GM21423 (cell line): ENCODE measurements around the gene SASS6.
"Not testable (repeated sequence)": the region's sequence is repeated elsewhere in the genome, so short reads cannot be mapped to it uniquely, and the experiment has no call there.

Experiments
- ATAC-seq: cut with Tn5 transposase; IDR thresholded peaks from one replicate; pipeline ENCODE4 v1.9.1; 2021; ENCODE audit warnings: mild to moderate bottlenecking, moderate library complexity; ENCODE audit not compliant: unreplicated experiment

SASS6 gene

DNA sequence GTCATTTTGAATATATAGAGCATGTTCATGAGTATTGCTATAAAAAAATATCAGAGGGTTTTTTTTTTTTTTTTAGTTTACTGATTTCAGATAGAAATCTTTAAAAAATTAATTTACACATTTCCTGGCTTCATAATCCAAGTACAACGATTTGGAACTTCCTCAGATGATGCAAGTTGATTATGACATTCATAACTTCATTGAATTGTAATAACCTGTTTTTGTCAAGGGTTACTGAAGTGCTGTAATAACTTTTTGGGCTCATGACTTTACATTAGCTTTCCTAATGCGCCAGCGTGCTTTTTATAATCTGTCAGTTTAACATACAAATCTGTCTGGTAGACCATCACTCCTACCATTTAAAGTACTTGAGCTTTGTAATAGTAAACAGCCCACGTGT is 81.3 kb downstream of the SASS6 start:
- ATAC-seq = no peak

- no peak for ATAC-seq
Measured at GRCh38 chr1:100050139-100050538, 82.6 kb downstream of the SASS6 start.

DNA sequence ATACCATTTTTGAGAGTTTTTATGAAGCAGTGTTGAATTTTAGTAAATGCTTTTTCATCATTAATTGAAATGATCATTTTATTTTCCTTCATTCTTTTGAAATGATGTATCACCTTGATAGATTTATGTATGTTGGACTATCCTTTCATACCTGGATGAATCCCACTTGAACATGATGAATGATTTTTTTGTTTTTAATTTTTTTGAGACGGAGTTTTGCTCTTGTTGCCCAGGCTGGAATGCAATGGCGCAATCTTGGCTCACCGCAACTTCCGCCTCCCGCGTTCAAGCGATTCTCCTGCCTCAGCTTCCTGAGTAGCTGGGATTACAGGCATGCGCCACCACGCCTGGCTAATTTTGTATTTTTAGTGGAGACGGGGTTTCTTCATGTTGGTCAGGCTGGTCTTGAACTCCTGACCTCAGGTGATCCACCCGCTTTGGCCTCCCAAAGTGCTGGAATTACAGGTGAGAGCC is 85.5 kb downstream of the SASS6 start:
- not testable (repeated sequence) for ATAC-seq

- ATAC-seq = no peak
Measured at GRCh38 chr1:100045206-100045605, 87.5 kb downstream of the SASS6 start.

DNA sequence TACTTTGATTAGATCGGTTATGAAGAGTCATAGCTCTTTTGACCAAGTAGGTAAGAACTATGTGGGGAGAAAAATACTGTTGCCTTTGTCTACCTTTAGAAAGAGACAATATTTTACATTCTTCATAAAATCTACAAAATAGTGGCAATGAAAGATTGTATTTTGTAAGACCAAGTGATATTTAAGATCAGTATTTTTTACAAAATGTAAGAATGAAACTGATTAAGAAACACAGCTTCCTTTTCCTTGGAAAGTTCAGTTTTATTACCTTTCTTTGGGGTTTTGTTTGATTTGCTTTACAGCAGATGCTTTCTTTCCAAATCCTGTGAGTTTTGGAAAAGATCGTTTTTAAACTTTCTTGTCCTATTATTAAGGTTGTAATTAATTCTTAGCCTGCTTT is 93.1 kb downstream of the SASS6 start:
- ATAC-seq = no peak

DNA sequence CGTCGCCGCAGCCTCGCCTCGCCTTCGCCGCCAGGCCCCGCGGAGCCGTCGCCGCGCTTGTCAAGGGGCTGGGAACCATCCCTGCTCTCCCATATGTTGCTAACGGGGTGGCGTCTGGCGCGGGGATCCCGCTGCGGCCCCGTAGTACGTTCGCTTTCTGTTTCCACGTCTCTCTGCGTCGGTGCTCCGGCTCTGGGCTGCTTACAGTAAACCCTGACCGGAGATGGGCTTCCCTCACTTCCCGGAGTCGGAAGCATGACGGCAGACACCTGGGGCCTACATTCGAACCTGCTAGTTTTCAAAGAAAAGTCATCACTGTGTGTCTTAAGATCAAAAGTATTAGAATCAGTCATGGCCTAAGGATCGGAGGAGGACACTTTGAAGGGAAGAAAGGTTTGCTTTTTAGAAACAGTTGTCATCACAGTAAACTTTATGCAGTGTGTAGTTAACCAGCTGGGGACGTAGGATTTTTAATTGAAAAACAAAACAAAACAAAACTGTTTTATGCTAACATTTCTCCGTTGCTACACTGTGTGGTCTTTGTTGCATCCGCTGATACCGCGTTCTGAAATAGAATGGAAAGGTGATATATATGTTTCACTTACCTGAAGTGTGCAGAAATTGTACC is 94.0 kb downstream of the SASS6 start:
- peak; percentile 59 for ATAC-seq

DNA sequence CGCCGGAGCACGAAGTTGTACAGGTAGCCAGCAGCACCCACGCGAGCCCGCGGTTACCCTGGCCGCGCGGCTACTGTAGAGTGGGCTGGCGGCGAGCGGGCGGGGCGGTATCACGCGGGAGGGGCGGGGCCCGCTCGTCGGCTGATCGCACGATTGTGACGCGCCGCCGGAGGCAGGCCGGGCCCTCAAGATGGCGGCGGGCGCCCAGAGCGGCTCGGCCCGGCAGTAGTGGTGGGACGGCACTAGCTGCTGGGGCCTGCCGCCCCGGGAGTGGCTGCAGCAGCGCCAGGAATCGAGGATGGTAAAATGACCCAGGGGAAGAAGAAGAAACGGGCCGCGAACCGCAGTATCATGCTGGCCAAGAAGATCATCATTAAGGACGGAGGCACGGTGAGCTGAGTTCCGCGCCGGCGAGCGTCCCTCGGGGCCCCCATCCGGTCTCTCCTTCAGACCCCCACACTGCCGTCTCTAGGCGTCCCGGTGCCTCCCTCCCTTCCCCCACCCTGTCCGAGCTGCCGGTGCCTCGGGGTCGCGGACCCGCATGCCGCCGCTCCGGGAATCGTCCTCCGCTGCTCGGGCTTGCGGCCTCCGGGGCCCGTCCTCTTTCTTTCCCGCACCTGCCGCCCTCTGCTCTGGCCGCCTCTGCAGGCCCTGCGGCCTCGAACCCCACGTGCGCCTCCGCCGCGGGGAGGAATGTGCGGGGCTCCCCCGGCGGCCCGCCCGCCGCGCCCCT is 94.6 kb downstream of the SASS6 start:
- ATAC-seq = peak; percentile 86

DNA sequence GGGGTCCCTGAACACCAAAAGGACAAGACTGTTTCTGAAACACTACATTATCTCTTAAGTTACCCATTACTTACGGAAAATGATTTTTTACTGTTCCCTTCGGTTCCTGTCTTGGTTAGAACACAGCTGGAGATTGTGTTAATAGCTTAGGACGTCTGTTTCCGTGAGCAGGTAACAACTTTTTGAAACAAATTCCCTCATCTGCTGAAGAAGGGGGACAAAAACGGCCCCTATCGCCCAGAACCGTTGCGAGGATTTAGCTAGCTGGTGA is 95.1 kb downstream of the SASS6 start:
- ATAC-seq = no peak

GRCh38 chr1:100036718-100037655 is 95.7 kb downstream of the SASS6 start:
- ATAC-seq = no peak

DNA sequence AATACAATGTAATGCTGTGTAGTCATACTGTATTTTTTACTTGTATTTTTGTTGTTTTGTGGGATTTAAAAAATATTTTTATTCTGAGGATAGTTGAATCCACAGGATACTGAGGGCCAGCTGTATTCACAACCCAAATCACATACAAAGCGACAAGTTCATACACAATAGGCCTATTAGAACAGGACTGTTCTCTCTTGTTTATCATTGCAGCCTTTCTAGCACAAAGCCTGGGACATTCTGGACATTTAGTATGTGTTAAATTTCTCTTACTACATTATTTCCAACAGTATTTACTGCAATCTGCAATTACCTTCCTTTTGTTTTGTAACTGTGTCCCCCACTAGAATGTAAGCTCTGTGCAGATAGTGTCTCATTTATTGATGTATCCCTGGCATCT is 97.5 kb downstream of the SASS6 start:
- ATAC-seq = no peak

DNA sequence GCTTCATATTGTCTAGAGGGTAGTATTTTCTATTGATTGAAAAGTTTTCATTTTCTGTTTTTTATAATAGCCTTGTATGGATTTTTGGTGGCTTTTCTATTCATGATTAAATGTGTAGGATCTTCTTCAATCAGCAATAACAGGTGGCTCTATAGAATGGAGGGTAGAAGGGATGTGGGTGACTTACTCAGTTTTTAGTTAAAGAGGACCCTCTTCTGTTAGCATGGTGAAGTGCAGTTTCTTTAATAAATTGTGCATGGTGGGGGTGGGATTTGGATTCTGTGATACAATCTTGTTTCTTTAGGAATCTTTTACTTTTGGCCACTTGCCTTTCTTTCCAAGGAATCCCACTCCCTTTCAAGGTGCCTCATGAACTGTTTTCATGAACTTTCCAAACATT is 98.3 kb downstream of the SASS6 start:
- ATAC-seq = no peak
